ENCODE data around the gene USP12. TPM values are rescaled to one million over a fixed set of nuclear protein-coding genes. Genes with fewer than 3 reads are reported as not detected.
A peak's percentile ranks its signal among the peaks of the same experiment; 100 is the strongest.
"Not testable (repeated sequence)": the region's sequence is repeated elsewhere in the genome, so short reads cannot be mapped to it uniquely, and the experiment has no call there.

Gene USP12
- total RNA-seq, 1 donor from 2014 or later = 43.9 TPM

DNA sequence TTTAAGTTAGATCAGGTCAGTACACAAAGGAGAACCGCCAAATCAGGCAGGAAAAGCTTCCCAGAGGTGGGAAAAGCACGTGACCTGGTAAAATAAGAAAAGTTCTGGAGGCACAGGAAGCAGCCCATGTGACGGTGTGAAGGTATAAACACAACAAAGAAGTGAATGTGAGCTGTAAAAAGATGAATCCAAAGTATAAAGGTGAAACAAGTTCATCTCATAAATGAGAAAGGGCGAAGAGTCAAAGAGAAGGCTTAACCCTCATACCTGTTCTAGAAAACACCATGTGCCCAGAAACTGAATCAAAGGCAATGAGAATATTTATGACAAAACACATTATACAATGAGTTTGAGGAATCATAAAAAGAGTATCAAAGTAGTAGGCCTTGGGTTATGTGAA lies 47.0 kb downstream of the USP12 start:
- no peak for DNase-seq (ENCODE audit: low read depth)

DNA sequence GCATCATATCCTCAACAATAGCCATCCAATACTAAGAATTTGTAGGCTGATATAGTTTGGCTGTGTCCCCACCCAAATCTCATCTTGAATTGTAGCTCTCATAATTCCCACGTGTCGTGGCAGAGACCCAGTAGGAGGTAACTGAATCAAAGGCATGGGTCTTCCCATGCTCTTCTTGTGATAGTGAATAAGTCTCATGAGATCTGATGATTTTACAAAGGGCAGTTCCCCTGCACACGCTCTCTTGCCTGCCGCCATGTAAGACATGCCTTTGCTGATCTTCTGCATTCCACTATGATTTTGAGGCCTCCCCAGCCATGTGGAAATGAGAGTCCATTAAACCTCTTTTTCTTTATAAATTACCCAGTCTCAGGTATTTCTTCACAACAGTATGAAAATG lies 48.2 kb downstream of the USP12 start:
- DNase-seq (ENCODE audit: low read depth) = not testable (repeated sequence)

DNA sequence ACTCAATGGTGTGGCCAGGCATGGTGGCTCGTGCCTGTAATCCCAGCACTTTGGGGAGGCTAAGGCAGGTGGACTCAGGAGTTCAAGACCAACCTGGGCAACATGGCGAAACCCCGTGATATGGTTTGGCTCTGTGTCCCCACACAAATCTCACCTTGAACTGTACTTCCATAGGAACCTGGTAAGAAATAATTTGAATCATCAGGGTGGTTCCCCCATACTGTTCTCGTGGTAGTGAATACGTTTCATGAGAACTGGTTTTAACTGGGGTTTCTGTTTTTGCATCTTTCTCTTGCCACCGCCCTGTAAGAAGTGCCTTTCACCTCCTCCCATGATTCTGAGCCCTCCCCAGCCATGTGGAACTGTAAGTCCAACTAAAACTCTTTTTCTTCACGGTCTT lies 49.6 kb downstream of the USP12 start:
- no peak for DNase-seq (ENCODE audit: low read depth)

DNA sequence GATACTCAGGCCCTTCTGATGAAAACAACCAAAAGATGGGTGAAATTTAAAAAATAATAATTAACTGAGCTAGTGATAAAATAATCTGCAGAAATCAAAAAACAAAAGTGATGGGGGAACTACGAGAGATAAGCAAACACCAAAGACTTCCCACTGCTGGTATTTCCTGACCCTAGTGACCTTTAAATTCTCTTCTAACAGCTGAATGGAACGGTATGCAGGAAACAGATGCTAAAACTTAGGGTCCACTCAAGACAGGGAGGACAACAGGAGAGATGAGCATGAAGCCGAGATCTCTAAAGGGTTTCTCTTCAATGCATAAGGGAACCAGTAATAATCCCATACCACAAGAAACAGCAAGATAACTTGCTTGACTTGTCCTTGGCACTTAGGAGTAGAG lies 50.8 kb downstream of the USP12 start:
- DNase-seq (ENCODE audit: low read depth) = peak; percentile 70

DNA sequence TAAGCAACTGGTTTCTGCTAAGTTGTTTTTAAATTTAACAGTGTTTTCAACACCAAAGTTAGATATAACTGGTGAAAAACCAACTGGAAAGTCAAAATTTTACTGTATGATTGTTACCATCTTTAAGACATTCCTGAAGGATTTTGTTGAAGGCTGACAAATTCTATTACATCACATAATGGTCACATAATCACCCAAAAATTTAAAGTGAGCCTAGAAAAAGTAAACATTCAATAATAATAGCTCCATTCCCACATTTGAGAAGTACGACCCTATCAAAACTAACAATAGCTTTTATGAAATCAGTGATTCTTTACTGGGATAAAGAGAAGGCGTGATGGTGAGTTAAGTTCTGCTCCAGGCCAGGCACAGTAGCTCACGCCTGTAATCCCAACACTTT lies 51.6 kb downstream of the USP12 start:
- no peak for DNase-seq (ENCODE audit: low read depth)

DNA sequence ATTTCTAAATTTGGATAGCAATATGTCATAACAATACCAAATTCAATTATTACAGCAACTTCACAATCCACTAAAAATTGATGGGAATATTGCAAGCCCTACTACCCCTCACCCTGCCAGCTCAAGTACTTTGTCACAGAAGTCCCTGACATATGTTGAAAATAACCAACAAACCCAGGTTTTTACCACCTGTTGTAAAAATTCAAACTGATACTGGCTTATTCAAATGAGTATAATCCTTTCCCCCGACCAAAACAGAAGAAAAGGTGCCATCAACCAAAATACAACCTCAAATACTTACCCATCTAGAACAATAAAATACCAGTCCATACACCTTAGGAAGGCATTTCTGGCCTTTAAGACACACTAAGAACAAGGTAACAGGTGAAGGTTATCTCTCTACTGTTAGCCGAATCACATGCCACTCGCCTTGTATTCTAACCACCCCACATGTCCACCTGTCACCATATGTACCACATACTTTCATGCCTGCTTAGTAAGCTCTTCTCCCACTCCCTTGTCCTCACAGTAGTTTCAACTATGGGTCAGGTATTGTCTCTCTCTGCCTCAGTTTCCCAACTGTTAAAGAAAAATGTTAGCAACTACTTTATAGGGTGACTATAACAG lies 53.1 kb downstream of the USP12 start:
- peak; percentile 16 for DNase-seq (ENCODE audit: low read depth)

DNA sequence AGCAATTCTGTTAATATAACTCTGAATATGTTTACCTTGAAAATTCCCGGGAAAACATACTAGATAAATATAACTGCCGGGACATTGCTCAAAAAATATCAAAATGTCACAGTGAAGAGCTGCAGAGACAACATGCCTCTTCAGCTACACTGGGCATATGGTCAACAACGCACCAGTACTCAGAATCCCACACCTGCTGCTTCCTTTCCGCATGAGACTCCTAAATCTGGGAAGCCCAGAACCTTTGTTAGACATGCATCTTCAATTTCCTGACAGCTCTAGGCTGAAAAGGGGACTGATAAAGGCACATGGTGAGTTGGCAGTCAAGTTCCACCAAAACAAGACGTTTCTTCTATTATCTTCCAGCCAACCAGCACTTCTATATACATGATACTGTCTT lies 53.7 kb downstream of the USP12 start:
- peak; percentile 49 for DNase-seq (ENCODE audit: low read depth)

DNA sequence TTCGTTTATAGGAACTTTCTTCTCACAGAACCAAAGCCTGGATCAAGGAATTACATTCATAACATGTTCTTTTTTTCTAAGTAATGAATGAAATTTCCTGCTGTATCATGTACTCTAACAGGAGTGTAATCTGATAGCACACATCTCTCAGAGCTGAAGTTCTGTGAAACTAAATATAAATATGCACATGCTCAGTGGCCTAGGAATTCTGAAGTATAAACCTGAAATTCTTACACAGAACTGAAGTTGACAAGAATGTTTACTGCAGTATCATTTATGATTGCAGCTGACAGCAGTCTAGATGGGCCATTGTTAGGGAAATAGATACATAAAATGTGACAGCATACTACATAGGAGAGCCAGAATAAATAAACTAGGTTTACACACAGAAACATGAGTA lies 54.5 kb downstream of the USP12 start:
- peak; percentile 47 for DNase-seq (ENCODE audit: low read depth)

DNA sequence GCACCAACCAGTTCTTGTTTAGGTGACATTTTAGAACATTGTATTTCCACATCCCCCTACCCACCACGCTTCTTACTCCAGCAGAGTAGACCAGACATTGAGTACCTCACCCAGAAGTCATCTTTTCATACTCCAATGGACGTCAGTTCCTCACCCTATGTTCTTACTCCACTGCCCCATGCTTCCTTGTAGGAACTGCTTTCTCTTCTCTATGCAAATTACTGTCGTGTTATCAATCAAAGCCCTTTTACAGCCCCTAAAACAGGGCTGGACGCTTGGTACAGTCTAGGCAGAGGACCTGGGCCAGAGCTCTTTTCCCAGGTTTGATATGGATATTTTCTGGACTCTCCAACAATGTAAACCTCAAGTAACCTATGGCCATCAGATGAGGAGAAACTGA lies 58.2 kb downstream of the USP12 start:
- no peak for DNase-seq (ENCODE audit: low read depth)

DNA sequence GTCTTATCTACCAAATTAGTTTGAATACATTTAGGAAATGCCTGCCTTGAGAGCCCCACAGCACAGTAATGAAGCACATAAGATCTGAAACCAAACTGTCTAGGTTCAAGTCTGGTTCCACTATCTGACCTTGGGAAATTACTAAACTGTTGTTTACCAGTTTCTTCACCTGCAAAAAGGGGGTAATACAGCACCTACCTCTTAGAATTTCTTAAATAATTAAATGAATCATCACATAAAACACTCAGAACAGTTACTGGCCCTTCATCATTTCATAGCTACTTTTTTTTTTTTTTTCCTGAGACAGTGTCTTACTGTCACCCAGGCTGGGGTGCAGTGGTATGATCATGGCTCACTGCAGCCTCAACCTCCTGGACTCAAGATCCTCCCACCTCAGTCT lies 59.6 kb downstream of the USP12 start:
- no peak for DNase-seq (ENCODE audit: low read depth)

DNA sequence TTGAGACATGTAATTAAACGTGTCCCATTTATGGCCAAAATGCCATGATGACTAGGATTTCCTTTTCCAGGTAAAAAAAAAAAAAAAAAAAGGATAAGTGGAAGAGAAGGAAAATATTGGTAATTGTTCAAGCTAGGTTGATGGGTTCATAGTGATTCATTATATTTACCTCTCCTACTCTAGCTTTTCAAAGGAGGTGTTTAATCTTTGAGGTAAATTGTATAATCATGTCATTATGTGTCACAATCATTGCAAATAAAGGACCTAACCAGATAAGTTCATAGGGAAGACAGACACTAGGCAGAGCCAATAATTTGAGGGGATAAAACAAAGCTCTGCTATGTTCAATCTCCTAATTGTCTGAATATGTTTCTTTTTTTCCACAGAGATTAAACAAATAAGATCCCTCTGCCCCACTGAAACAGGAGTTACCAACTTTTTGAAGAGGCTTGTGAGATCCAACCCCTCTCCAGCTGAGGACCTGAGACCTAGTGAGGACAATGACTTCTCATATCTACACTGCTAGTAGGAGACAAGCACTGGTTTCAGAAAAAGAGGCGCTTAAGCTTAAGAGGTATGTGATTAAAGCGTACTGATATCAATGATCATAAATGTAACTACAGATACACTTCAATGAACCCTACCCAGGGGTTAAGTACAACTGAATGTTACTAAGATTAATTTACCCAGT lies 61.4 kb downstream of the USP12 start:
- no peak for DNase-seq (ENCODE audit: low read depth)

DNA sequence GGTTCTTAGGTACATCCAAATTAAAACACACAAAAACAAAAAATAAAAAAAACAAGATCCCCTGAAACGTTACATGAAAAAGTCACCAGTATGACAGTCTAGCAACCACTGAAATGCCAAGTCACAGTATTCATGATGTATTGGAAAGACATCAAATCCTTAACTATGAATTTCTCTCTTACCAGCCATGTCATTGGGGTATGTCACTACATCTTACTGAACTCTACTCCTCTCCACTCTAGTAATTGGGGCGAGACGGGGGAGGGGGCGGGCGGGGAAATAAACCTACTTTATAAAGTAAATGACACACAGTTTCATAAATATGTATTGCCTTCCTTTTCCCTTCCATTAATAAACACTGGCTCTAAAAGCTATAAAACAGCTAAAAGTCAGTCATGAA lies 65.5 kb downstream of the USP12 start:
- no peak for DNase-seq (ENCODE audit: low read depth)

DNA sequence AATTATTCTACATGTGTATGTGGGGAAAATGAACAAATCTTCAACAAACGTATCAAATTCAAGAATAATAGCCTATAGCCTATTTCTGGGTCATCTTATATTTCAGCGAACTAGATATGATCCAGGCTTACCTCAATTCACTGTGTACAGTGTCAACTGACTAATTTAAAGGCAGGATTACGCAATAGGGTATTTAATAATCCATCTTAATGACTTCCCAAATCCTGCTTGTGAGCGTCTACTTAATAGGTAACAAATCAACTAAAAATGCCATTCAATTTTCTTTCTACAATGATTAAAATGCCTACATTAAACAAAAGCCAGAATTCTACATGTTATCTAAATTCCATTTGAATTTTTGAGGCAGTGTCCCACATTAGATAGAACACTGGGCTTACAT lies 67.0 kb downstream of the USP12 start:
- no peak for DNase-seq (ENCODE audit: low read depth)

DNA sequence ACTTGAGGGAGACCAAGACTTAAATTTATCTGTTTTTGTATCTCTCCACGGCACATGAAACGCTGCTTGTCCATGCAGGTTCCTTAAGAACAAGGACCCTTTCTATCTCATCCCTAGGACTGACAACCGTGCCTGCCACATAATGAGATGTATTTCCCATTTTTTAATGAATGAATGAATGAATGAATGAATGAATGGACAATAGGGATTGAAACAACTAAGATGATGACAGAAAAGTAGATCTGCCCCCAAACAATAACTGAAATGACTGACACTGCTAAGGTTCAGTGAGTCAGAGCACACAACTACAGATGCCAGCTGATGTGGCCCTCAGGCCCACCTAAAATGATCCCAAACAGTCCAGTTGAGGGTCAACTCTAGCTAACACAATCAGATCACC lies 69.8 kb downstream of the USP12 start:
- no peak for DNase-seq (ENCODE audit: low read depth)

DNA sequence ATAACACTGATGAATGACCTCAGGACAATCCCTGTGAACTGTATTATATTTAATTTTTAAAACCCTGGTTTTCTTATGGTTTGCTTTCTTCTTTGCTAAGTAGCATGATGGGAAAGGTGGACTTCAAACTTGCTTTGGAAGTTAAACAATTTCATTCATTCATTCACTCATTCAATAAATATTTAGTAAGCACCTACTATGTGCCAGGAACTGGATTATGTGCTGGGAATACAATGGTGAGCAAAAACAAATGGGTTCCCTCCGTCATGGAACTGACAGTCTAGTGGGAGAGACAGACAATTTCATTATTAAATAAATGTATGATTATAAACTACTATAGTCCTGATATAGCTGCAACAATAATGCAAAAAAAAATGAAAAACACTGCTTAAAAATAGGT lies 70.3 kb downstream of the USP12 start:
- no peak for DNase-seq (ENCODE audit: low read depth)

DNA sequence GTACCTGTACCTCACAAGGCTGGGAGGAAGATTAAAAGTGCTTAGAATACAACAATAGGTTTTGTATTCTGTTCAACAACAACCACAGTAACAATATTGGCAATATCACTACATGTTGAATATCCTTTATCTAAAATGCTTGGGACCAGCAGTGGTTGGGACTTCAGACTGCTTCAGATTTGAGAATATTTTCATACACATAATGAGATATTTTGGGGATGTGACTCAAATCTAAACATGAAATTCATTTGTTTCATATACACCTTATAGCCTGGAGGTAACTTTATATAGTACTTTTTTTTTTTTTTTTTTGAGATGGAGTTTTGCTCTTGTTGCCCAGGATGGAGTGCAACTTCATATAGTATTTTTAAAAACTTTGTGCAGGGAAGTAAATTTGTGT lies 73.9 kb downstream of the USP12 start:
- no peak for DNase-seq (ENCODE audit: low read depth)

DNA sequence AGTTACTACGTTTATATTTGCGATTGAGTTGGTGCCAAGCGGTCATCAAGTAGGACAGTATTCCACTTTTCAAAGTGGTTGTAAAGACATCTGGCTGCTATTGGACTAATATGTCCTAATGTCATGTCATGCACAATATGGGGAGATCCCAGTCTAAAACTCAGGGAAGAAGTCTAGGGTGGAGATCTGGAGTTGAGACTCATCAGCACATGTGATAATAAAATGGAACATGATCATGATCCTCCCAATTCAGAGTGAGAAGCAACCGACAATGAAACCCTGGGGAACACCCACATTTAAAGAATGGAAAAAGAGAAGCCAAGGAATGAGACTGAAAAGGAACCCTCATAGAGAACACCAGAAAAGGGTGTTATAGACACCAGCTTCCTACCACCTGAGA lies 80.2 kb downstream of the USP12 start:
- DNase-seq (ENCODE audit: low read depth) = no peak

DNA sequence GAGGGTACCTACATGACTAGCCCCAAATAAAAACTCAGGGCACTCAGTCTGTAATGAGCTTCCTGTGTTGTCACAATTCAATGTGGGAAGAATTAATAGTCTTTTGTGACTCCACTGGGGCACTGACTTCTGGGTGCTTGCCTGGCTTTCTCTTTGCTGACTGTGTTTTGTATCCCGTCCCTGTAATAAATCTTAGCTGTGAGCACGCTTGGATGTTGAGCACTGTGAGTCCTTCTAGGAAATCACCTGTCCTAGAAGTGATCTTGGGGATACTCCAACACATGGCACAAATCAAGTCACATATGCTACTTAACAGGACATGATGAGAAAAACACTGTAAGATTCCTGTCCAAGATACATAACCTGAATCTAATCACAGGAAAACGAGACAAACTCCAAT lies 83.0 kb downstream of the USP12 start:
- no peak for DNase-seq (ENCODE audit: low read depth)

DNA sequence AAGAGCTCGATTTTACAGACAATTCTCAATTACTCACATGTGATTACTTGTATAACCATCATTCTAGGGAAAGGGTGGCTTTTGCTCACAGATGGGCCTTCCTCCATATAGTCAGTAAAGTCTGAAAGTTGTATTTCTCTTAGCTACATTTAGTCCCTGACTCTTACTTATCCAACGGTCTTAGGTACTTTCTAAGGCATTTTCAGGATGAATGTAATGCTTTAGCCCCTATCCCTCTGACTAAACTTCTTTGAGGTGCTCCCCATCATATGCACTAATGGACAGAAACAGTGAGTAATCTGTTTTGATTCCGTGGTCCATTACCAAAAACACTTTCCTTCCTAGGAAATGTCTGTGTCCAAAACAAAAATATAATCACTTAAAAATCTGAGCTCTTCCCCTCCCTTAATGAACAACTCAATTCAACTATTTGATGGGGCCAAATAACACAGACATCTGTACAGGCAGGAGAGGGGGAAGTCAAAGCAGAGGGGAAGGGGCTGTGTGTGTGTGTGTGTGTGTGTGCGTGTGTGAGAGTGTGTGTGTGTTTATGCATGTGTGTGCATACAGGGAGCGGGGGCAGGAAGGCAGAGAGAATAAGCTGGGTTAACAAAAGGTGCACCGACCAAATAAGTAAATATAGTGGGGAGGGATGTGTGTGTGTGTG lies 84.9 kb downstream of the USP12 start:
- no peak for DNase-seq (ENCODE audit: low read depth)

DNA sequence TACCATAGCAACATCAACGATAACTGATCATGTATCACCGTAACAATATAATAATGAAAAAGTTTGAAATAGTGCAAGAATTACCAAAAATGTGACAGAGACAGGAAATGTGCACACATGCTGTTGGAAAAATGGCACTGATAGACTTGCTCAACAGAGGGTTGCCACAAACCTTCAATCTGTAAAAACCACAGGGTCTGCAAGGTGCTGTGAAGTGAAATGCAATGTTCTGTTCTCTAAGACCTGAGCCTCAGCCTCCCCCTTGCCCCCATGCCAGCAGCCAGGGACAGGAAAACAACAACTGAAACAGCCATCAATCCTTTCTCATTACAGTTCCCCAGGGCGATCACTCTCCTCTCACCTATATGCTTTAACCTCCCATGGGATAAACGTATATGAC lies 88.4 kb downstream of the USP12 start:
- no peak for DNase-seq (ENCODE audit: low read depth)

DNA sequence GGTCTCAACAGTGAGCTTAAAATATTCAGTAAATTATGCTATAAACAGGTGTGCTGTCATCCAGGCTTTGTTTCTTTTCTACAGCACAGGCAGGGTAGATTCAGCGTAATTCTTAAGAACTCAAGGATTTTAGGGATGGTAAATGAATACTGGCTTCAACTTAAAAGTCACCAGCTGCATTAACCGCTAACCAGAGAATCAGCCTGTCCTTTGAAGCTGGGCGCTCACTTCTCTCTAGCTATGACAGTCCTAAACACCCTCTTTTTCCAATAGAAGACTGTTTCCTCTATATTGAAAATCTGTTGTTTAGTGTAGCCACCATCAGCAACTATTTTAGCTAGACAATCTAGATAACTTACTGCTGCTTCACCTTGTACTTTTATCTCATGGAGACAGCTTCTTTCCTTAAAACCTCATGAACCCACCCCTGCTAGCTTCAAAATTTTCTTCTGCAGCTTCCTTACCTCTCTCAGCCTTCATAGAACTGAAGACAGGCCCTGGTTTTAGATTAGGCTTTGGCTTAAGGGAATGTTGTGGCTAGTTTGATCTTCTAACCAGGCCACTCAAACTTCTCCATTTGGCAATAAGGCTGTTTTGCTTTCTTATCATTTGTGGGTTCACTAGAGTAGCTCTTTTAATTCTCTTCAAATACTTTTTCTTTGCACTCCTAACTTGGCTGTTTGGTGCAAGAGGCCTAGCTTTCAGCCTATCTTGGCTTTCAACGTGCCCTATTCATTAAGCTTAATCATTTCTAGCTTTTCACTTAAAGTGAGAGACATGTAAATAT lies 89.5 kb downstream of the USP12 start:
- no peak for DNase-seq (ENCODE audit: low read depth)

Data from myocyte (in vitro differentiated cells).